ENCODE results near the gene METRN. TPM values are rescaled to one million over a fixed set of nuclear protein-coding genes. Genes with fewer than 3 reads are reported as not detected.
A peak's percentile ranks its signal among the peaks of the same experiment; 100 is the strongest.

Gene METRN
- total RNA-seq, 6 experiments from 2014 or later: 14.0 to 43.7 (median 26.2) TPM

DNA sequence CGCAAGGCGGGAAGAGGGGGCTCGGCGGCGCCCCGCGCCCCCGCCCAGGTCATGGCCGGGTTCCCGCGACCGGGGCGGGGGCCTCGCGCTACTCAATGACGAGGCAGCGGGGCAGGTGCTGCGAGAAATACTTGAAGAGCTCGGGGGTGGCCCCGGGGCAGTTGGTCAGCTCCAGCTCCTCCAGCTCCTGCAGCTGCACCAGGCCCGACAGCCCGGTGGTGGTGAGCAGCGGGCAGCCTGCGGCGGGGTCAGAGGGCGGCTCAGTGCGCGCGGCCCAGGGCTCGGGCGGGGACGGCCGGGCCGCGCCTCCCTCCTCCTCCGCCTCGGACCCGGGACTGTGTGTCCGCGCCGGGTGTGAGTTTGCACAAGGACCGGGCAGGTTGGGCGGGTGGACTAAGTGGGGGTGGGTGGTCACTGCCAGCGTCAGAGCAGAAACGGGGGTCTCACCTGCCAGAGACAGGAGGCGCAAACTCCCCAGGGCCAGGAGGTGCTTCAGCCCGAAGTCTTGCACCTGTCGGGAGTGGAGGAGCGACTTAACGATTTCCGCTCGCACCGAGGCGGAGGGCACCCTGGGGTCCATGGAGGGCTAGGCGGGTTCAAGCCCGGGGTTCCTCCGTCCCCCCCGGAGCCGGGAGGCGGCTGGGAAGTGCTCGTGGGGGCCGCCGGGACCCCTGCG, 20.6 kb upstream of the METRN start:
- DNase-seq (no peak), ATAC-seq (no peak)
- Histone ChIP-seq H3K36me3 (no peaks in the 10 kb centered on the region), H3K27ac (no peak overlapping the region), H3K4me1 (peaks cover 0 to 9% (median 5%) of the 10 kb centered on the region in 4 donors), H3K9me3 (no peaks in the 10 kb centered on the region), H3K4me3 (no peak overlapping the region), H3K27me3 (peaks cover 0 to 15% of the 10 kb centered on the region in 2 donors)
- TF ChIP-seq, protein P1, sequence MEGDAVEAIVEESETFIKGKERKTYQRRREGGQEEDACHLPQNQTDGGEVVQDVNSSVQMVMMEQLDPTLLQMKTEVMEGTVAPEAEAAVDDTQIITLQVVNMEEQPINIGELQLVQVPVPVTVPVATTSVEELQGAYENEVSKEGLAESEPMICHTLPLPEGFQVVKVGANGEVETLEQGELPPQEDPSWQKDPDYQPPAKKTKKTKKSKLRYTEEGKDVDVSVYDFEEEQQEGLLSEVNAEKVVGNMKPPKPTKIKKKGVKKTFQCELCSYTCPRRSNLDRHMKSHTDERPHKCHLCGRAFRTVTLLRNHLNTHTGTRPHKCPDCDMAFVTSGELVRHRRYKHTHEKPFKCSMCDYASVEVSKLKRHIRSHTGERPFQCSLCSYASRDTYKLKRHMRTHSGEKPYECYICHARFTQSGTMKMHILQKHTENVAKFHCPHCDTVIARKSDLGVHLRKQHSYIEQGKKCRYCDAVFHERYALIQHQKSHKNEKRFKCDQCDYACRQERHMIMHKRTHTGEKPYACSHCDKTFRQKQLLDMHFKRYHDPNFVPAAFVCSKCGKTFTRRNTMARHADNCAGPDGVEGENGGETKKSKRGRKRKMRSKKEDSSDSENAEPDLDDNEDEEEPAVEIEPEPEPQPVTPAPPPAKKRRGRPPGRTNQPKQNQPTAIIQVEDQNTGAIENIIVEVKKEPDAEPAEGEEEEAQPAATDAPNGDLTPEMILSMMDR (IDR thresholded peaks at IDR 0.05): no peak
- no peak for TF ChIP-seq POLR2A (IDR thresholded peaks at IDR 0.05)
- WGBS (ENCODE audit: insufficient coverage, low coverage, low lambda C conversion rate, missing lambda C conversion rate): 0% methylated on average over 1 of the region's 64 CpGs
- intact Hi-C loops (cut with DNase I): no loop called here

DNA sequence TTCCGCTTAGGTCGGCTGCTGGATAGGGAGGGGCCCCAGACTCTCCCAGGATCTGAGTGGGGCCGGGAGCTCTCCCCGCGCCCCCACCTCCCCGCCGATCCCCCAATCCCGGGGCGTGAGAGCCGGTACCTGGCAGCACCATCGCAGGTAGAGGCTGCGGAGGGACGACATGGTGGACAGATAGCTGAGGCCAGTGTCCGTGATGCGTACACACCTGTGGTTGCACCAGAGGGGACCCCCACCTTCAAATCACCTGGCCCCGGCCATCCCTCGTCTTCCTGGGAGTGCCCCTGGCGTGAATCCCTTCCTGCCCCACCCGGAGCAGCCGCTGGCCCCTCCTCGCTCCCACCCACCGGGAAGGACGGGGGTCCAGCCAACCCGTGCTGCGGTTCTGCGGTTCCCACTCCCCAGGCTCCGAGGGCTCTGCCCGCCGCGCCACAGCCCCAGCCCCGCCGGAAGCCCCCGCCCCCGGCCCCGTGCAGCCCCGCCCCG, 20.0 kb upstream of the METRN start:
- no peak overlapping the region for H3K27ac ChIP-seq
- no peaks in the 10 kb centered on the region for H3K9me3 ChIP-seq
- ATAC-seq (no peak), DNase-seq (no peak)
- H3K36me3 ChIP-seq: no peaks in the 10 kb centered on the region
- WGBS (ENCODE audit: insufficient coverage, low coverage, low lambda C conversion rate, missing lambda C conversion rate): 0% methylated on average over 1 of the region's 37 CpGs
- H3K4me1 ChIP-seq: peaks cover 0 to 5% (median 2%) of the 10 kb centered on the region in 4 donors
- intact Hi-C loops (cut with DNase I): no loop called here
- H3K4me3 ChIP-seq: no peak overlapping the region
- H3K27me3 ChIP-seq: peaks cover 0 to 19% of the 10 kb centered on the region in 2 donors
- TF ChIP-seq POLR2A (IDR thresholded peaks at IDR 0.05): no peak
- TF ChIP-seq, protein P1 (IDR thresholded peaks at IDR 0.05): no peak

DNA sequence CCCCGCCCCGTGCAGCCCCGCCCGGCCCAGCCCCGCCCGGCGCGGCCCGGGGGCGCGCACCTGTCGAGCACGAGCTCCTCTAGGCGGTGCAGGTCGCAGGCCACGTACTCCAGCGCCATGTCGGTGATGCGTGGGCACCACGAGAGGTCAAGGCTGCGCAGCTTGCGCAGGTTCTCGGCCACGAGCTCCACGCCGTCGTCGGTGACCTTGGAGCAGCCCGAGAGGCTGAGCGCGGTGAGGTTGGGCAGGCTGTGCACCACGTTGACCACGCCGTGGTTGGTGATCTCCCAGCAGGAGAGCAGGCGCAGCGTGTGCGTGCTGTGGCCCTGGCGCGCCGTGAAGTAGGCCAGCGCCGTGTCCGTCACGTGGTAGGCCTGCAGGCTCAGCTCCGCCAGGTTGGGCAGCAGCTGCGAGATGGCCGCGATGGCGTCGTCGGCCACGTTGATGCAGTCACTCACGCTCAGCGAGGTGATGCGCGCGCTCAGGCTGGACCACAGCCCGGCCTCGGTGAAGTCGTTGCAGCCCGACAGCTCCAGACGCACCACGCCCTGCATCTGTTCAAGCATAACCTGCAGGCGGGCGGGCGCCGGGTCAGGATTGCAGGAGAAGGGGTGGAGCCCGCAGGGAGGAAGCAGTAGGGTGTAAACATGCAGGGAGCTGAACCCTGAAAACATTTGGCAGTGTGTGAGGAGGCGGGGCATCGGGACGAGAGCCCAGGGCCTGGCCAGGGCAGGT, 19.4 kb upstream of the METRN start:
- DNase-seq: peak in 1 of 3 donors; percentile 33
- H3K27ac ChIP-seq: no peak overlapping the region

DNA sequence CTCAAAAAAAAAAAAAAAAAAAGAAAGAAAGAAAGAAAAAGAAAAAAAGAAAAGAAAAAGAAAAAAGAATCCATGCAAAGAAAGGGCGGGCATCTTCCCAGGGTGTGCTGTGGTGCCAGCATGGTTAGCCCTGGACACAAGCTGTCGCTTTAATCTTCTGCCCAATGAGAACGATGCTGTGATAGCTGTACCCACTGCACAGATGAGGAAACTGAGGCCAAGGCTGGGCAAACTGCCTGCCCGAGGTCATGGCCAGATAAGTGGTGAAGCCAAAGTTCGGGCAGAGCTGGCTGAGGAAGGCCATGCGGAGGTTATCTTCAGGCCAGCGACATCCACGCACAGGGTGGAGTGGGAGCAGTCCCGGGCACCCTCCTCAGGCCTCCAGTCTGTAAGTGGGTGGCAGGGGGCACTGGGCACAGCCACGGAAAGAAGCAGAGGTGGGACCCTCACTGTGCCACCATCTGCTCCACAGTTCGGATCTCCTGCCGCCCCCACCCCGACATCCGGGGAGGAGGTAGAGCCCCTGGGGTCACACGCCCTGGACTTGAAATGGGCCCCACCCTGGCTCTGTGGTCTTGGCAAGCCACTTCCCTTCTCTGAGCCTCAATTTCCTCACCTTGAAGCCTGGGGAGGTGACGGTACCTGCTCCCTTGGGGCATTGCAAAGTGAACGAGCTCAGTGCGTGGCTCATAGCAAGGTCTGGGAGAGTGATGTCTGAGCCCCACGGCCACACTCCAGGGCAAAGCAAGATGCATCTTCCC, 15.8 kb upstream of the METRN start:
- no peak overlapping the region for H3K27ac ChIP-seq
- peaks cover 0 to 4% (median 0%) of the 10 kb centered on the region in 4 donors for H3K4me1 ChIP-seq
- TF ChIP-seq, protein P1 (IDR thresholded peaks at IDR 0.05): no peak
- no peak for TF ChIP-seq POLR2A (IDR thresholded peaks at IDR 0.05)
- H3K27me3 ChIP-seq: peaks cover 8 to 29% of the 10 kb centered on the region in 2 donors
- ATAC-seq: no peak
- no peaks in the 10 kb centered on the region for H3K9me3 ChIP-seq
- no peak overlapping the region for H3K4me3 ChIP-seq
- no peaks in the 10 kb centered on the region for H3K36me3 ChIP-seq
- DNase-seq: no peak
- WGBS (ENCODE audit: insufficient coverage, low coverage, low lambda C conversion rate, missing lambda C conversion rate): 51% methylated on average over 3 of the region's 19 CpGs
- intact Hi-C loops (cut with DNase I): no loop called here

More for the DNA sequence above, 19.4 kb upstream of the METRN start:
- Histone ChIP-seq H3K36me3 (no peaks in the 10 kb centered on the region), H3K4me1 (peaks cover 0 to 4% (median 1%) of the 10 kb centered on the region in 4 donors), H3K4me3 (no peak overlapping the region), H3K27me3 (peaks cover 0 to 25% of the 10 kb centered on the region in 2 donors), H3K9me3 (no peaks in the 10 kb centered on the region)
- no peak for TF ChIP-seq POLR2A (IDR thresholded peaks at IDR 0.05)
- TF ChIP-seq, protein P1 (IDR thresholded peaks at IDR 0.05): no peak
- intact Hi-C loops (cut with DNase I): no loop called here
- 0% methylated on average over 2 of the region's 71 CpGs for WGBS (ENCODE audit: insufficient coverage, low coverage, low lambda C conversion rate, missing lambda C conversion rate)
- ATAC-seq: peak in 3 of 4 donors; percentile 8 to 47 (median 40)
